HEK293T (cell line): ENCODE results near the gene CASP12.

Experiments used
- CTCF ChIA-PET: fragments of 350-600 bp; formaldehyde crosslinking; extraction: SDS; loops from one replicate; lab custom pipeline; 2021; ENCODE audit warnings: antibody characterized with exemption, inconsistent platforms; lab: Yijun Ruan, JAX
- POLR2A ChIA-PET: fragments of 350-600 bp; formaldehyde crosslinking; extraction: SDS; loops from one replicate; lab custom pipeline; 2020; ENCODE audit warnings: antibody characterized with exemption, inconsistent platforms; lab: Yijun Ruan, JAX
- DNase-seq: peaks from one replicate; pipeline ENCODE4 v3.0.0; 2012; ENCODE audit warnings: mixed read lengths; ENCODE audit errors: extremely low spot score
- ARNT ChIP-seq: fragments of 450-650 bp; IDR thresholded peaks from 2 replicates; pipeline ENCODE4 v1.6.1; 2017; ENCODE audit warnings: mild to moderate bottlenecking
- BHLHE40 ChIP-seq: fragments of 450-650 bp; IDR thresholded peaks from 2 replicates; pipeline ENCODE4 v1.6.1; 2016; ENCODE audit warnings: mild to moderate bottlenecking, moderate library complexity, borderline replicate concordance
- CTBP1 ChIP-seq: fragments of 450-650 bp; IDR thresholded peaks from 2 replicates; pipeline ENCODE4 v1.6.1; 2016; ENCODE audit warnings: borderline replicate concordance
- ELF4 ChIP-seq: fragments of 450-650 bp; IDR thresholded peaks from 2 replicates; pipeline ENCODE4 v1.6.1; 2017; ENCODE audit warnings: antibody characterized with exemption
- FOXA1 ChIP-seq: fragments of 450-650 bp; IDR thresholded peaks from 2 replicates; pipeline ENCODE4 v1.6.1; 2016; ENCODE audit warnings: mild to moderate bottlenecking
- FOXK2 ChIP-seq: fragments of 450-650 bp; IDR thresholded peaks from 2 replicates; pipeline ENCODE4 v1.6.1; 2016; ENCODE audit warnings: mild to moderate bottlenecking
- FOXM1 ChIP-seq: fragments of 450-650 bp; IDR thresholded peaks from 2 replicates; pipeline ENCODE4 v1.6.1; 2017; ENCODE audit warnings: mild to moderate bottlenecking, borderline replicate concordance
- HDGF ChIP-seq: fragments of 450-650 bp; IDR thresholded peaks from 2 replicates; pipeline ENCODE4 v1.6.1; 2017; ENCODE audit warnings: antibody characterized with exemption, borderline replicate concordance
- L3MBTL2 ChIP-seq: fragments of 450-650 bp; conservative IDR thresholded peaks from 2 replicates; pipeline ENCODE4 v1.6.1; 2016; ENCODE audit warnings: mild to moderate bottlenecking
- LEF1 ChIP-seq: fragments of 450-650 bp; IDR thresholded peaks from 2 replicates; pipeline ENCODE4 v1.6.1; 2017; ENCODE audit warnings: mild to moderate bottlenecking, borderline replicate concordance
- NFRKB ChIP-seq: fragments of 450-650 bp; IDR thresholded peaks from 2 replicates; pipeline ENCODE4 v1.6.1; 2016; ENCODE audit warnings: mild to moderate bottlenecking, moderate library complexity
- SP1 ChIP-seq: fragments of 450-650 bp; IDR thresholded peaks from 2 replicates; pipeline ENCODE4 v1.6.1; 2017
- SUZ12 ChIP-seq: fragments of 450-650 bp; IDR thresholded peaks from 2 replicates; pipeline ENCODE4 v1.6.1; 2016; ENCODE audit warnings: mild to moderate bottlenecking
- TARDBP ChIP-seq: fragments of 450-650 bp; IDR thresholded peaks from 2 replicates; pipeline ENCODE4 v1.6.1; 2016
- ZNF384 ChIP-seq: fragments of 450-650 bp; IDR thresholded peaks from 2 replicates; pipeline ENCODE4 v1.6.1; 2016
- TF ChIP-seq, protein P1 (sequence below): fragments of 450-650 bp; IDR thresholded peaks from 2 replicates; pipeline ENCODE4 v1.6.1; 2016

CASP12 gene

DNA sequence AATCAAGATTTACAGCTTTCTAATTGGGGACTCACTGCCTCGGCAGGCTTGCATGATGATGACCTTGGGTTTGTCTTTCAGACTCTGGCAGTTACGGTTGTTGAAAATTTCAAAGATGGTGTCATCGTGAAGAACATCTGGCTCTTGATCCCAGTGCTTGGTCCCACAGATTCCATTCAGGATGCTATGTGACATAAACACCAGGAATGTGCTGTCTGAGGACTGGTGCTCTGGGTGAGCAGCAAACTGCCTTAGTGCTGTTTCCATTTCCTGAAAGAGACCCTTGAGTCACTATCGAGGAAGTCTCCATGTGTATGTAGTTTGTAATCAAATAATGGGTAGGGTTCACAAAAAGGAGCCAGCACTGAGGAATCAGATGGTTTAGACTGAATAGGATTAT lies 7.1 kb downstream of the CASP12 start:
- ChIA-PET CTCF (no interaction called here), POLR2A (no interaction called here)
- TF ChIP-seq L3MBTL2 (no peak), FOXA1 (no peak), NFRKB (no peak), FOXK2 (no peak), HDGF (no peak), FOXM1 (no peak), ARNT (no peak), ZNF384 (no peak), CTBP1 (no peak), LEF1 (no peak), SUZ12 (no peak), BHLHE40 (no peak), ELF4 (no peak), TARDBP (no peak), SP1 (no peak)
- TF ChIP-seq, protein P1, sequence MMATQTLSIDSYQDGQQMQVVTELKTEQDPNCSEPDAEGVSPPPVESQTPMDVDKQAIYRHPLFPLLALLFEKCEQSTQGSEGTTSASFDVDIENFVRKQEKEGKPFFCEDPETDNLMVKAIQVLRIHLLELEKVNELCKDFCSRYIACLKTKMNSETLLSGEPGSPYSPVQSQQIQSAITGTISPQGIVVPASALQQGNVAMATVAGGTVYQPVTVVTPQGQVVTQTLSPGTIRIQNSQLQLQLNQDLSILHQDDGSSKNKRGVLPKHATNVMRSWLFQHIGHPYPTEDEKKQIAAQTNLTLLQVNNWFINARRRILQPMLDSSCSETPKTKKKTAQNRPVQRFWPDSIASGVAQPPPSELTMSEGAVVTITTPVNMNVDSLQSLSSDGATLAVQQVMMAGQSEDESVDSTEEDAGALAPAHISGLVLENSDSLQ = no peak
- DNase-seq = no peak

DNA sequence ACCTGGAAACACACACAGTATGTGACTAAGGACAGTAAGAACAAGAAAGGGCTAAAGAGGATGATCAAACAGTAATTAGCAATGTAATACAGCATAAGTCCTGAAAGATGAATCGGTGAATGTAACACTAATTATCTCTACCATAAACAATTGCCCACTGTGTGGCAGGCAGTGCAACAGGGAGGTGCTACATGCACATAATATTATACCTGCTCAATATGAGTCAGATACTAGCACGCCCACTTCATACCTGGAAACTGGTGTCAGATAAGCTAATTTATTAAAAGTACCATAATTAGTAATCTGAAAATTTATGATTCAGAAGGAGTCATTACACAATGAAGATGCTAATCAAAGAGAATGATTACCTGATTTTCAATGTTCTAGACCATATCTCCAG lies 14.9 kb downstream of the CASP12 start:
- TF ChIP-seq SP1 = no peak
- no peak for TF ChIP-seq SUZ12
- no peak for TF ChIP-seq TARDBP
- no peak for TF ChIP-seq FOXA1
- TF ChIP-seq ARNT = no peak
- no peak for TF ChIP-seq L3MBTL2
- no peak for TF ChIP-seq LEF1
- no peak for TF ChIP-seq NFRKB
- TF ChIP-seq, protein P1 = no peak
- no peak for TF ChIP-seq FOXK2
- no peak for TF ChIP-seq BHLHE40
- TF ChIP-seq FOXM1 = no peak
- TF ChIP-seq ZNF384 = no peak
- no peak for TF ChIP-seq HDGF
- POLR2A ChIA-PET = no interaction called here
- CTCF ChIA-PET = no interaction called here
- no peak for DNase-seq

DNA sequence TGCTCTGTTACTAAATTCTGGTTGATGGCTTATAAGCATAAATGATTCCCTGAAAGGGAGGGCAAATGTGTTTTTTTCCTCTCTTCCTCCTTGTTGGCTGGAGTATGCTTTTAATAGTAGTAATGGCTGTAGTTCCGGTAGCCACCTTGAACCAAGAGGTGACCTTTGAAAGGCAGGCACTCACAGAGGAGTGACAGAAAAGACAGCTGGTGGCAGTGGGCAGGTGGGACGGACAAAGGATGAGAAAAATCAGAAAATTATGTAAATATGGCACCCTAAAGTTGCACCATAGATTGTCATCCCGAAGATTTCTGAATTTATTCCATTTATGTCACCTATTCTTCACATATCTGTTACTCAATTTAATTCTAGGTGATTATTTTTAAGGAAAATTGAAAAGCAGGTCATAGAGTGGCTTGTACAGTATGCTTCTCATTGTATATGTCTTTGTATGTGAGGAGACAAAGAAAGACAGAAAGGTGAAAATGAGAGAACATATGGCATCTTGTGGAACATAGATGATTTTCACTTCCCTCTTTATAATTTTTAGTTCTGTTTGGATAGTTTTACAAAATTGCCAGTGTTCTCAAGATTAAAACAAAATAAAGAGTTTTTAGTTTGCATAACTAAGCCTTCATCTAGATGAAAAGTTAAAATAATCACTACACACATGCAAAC lies 17.0 kb downstream of the CASP12 start:
- no peak for TF ChIP-seq HDGF
- no peak for TF ChIP-seq TARDBP
- no peak for TF ChIP-seq ARNT
- no peak for TF ChIP-seq FOXK2
- TF ChIP-seq SUZ12 = no peak
- TF ChIP-seq CTBP1 = no peak
- ChIA-PET POLR2A (no interaction called here), CTCF (interaction anchor here (0.7 kb wide), 1 partner anchor 1750 kb away, joined by 3 read pairs; no protein-coding TSS in a partner anchor)
- DNase-seq = no peak

DNA sequence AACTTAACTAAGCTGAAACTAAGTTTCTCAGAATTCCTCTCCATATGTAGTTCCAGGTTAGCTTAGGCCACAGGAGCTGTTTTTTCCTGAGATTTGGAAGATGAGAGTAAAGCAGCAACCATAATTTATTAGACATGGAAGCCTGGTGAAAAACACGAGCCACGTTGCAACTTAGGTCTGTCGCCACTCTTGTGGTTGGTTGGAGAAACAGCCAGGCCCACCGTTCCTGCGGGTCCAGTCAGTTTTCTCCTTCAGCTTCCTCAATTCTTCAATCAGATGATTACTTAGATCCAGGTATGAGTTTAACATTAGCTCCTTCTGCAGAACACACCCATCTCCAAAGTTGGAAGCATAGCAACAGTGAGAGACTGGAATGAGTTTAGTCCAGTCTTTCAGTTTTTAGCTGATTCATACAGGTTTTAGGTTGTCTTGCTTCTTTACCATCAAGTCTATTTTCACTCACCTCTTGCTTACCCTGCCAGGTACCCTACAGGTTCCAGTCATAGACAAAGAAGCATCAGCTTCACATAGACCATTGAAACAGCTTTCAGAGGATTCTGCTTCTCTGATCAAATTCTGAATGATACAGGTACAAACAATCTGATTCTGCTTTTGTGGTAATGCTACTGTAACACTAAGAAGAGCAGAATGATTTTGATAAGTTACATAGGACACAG lies 18.6 kb downstream of the CASP12 start:
- TF ChIP-seq, protein P1 = no peak
- TF ChIP-seq NFRKB (no peak), FOXK2 (no peak), CTBP1 (no peak)
- CTCF ChIA-PET = no interaction called here
- no peak for DNase-seq
- POLR2A ChIA-PET = no interaction called here

DNA sequence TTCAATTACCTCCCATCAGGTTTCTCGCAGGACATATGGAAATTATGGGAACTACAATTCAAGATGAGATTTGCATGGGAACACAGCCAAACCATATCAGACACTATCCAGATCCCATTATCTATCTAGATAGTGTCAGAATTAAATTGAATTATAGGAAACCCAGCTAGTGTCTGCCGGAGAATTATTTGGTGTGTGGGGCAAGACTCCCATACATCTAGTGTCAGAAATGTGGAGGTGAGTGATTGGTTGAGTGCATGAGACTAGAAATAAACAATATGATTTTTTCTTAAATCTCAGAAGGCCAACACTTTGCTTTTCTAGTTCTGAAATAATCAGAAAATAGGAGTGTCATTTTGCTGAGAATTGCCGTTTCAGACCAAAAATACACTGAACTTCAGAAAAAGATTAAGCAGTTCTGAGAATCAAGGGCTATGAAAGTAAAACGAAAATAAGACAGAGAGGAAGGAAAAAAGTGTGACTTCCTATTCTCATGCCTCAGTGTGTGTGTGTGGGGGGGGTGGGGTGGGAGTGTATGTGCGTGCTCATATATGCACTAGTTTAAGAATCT lies 21.3 kb downstream of the CASP12 start:
- CTCF ChIA-PET = no interaction called here
- POLR2A ChIA-PET = no interaction called here
- no peak for DNase-seq
- no peak for TF ChIP-seq ZNF384
- TF ChIP-seq TARDBP = no peak
- no peak for TF ChIP-seq L3MBTL2
- no peak for TF ChIP-seq LEF1
- no peak for TF ChIP-seq NFRKB
- no peak for TF ChIP-seq SP1
- no peak for TF ChIP-seq FOXA1
- no peak for TF ChIP-seq SUZ12

DNA sequence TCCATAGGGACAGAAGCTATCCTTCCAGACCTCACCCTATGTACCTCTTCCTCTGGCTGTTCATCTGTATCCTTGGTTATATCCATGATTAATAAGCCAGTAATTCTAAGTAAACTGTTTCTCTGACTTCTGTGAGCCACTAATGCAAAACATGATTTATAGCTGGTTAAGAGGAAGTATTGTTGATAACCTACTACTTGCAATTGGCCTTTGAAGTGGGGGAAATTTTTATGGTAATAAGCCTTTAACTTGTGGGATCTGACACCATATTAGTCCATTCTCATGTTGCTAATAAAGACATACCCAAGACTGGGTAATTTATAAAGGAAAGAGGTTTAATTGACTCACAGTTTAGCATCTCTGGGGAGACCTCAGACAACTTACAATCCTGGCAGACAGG lies 21.9 kb downstream of the CASP12 start:
- CTCF ChIA-PET = no interaction called here
- no peak for DNase-seq
- POLR2A ChIA-PET = no interaction called here
- TF ChIP-seq CTBP1 (no peak), FOXM1 (no peak), L3MBTL2 (no peak), LEF1 (no peak), BHLHE40 (no peak), TARDBP (no peak), ELF4 (no peak), SP1 (no peak), HDGF (no peak), FOXA1 (no peak), ARNT (no peak), SUZ12 (no peak), ZNF384 (no peak), NFRKB (no peak), FOXK2 (no peak)
- TF ChIP-seq, protein P1 = no peak
